Activated T-helper 2 cell treated with anti-CD3 and anti-CD28 coated beads, Interferon-gamma antibody, Interleukin-2, Interleukin-4, amounts not matched to agents 10 μg/mL and 5 μg/mL and 100 μg/mL, durations not matched to agents 14 hours and 24 hours and 36 hours (primary cell): ENCODE measurements around the gene ACO2. TPM values are rescaled to one million over a fixed set of nuclear protein-coding genes. Genes with fewer than 3 reads are reported as not detected.
"Not testable (repeated sequence)": the region's sequence is repeated elsewhere in the genome, so short reads cannot be mapped to it uniquely, and the experiment has no call there.

ENCODE experiments used
- DNase-seq: peaks from one replicate; pipeline ENCODE4 v3.0.0; 2021; ENCODE audit warnings: low spot score
- H3K27ac Mint-ChIP-seq: one replicate; pipeline ENCODE4 v1.8.0; 2021; ENCODE audit warnings: mixed read lengths
- H3K27me3 Mint-ChIP-seq: one replicate; pipeline ENCODE4 v1.8.0; 2021; ENCODE audit warnings: low read depth, mixed read lengths
- H3K36me3 Mint-ChIP-seq: one replicate; pipeline ENCODE4 v1.8.0; 2021; ENCODE audit warnings: low read depth, mixed read lengths
- H3K4me1 Mint-ChIP-seq: one replicate; pipeline ENCODE4 v1.8.0; 2021; ENCODE audit warnings: low read depth, mixed read lengths
- H3K4me3 Mint-ChIP-seq: one replicate; pipeline ENCODE4 v1.8.0; 2021; ENCODE audit warnings: low read depth, mild to moderate bottlenecking, moderate library complexity, mixed read lengths
- H3K9me3 Mint-ChIP-seq: one replicate; pipeline ENCODE4 v1.8.0; 2021; ENCODE audit warnings: mixed read lengths
- intact Hi-C: fragments of 100-400 bp; cut with micrococcal nuclease; formaldehyde crosslinking; loops from one replicate; pipeline ENCODE4 v1.15.1; 2023
- total RNA-seq: library from RNA; stranded (reverse); gene quantifications from 2 replicates; pipeline ENCODE4 v1.2.3, GENCODE V29; 2022

ACO2 gene
- total RNA-seq, 1 donor from 2014 or later = 94.1 TPM

DNA sequence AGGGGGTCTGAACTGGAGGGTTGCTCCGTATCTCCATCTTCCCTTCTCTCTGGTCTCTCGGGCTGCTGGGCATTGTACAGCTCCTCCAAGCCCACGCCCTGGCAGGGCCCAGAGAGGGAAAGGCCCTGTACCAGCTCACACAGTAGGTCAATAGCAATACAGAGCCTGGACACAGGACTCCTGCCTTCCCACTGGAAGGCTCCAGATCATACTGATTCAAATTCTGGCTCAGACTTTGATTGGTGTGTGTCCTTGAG is 98.5 kb downstream of the ACO2 start:
- Mint-ChIP-seq H3K27me3 (peaks cover 6% of the 10 kb centered on the region), H3K9me3 (no peaks in the 10 kb centered on the region), H3K27ac (no peak overlapping the region), H3K36me3 (no peaks in the 10 kb centered on the region), H3K4me3 (no peak overlapping the region), H3K4me1 (peaks cover 2% of the 10 kb centered on the region)
- intact Hi-C loops = no loop called here
- no peak for DNase-seq

DNA sequence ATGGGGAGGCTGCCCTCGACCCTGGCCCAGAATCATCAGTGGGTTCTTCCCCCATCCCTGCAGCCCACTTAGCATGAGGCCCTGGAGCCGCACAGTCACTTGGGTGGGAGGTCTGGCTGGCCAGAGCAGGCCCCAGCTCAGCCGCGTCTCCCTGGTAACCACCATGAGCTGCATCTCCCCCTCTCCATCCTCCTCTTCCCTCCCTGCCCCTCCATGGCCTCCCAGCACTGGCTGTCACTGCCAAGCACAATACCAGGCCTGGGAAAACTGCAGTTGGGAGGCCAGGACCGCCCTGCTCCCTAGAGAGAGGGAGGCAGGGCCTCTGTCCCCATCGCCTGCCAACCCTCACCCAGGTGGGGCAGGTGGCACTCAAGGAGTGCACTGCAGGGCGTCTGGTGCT is 99.9 kb downstream of the ACO2 start:
- peaks cover 2% of the 10 kb centered on the region for H3K27me3 Mint-ChIP-seq

DNA sequence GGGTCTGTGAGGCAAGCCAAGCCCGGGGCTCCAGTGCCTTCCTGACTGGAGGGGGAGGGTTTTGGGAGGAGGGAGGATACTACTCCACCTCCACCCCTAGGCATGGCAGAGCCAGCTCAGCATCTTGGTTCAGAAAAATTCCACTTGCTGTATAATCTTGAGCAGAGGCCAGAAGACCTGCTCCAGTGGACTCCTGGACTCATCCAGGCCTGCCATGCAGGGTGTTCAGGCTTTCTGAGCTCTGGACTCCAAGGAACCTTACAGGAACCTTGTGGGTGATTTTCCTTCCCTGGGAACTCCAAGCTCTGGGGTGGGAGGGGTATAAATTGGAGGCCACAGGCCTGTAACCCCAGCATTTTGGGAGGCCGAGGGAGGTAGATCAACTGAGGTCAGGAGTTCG is 101.3 kb downstream of the ACO2 start:
- H3K9me3 Mint-ChIP-seq = no peaks in the 10 kb centered on the region
- H3K36me3 Mint-ChIP-seq = no peaks in the 10 kb centered on the region
- no peak overlapping the region for H3K4me3 Mint-ChIP-seq
- peaks cover 2% of the 10 kb centered on the region for H3K27me3 Mint-ChIP-seq
- DNase-seq = no peak
- H3K4me1 Mint-ChIP-seq = peaks cover 2% of the 10 kb centered on the region
- intact Hi-C loops = no loop called here
- no peak overlapping the region for H3K27ac Mint-ChIP-seq

More for the DNA sequence above, 99.9 kb downstream of the ACO2 start:
- Mint-ChIP-seq H3K4me1 (peaks cover 2% of the 10 kb centered on the region), H3K27ac (no peak overlapping the region), H3K36me3 (no peaks in the 10 kb centered on the region), H3K4me3 (no peak overlapping the region), H3K9me3 (no peaks in the 10 kb centered on the region)
- no peak for DNase-seq
- intact Hi-C loops = no loop called here

DNA sequence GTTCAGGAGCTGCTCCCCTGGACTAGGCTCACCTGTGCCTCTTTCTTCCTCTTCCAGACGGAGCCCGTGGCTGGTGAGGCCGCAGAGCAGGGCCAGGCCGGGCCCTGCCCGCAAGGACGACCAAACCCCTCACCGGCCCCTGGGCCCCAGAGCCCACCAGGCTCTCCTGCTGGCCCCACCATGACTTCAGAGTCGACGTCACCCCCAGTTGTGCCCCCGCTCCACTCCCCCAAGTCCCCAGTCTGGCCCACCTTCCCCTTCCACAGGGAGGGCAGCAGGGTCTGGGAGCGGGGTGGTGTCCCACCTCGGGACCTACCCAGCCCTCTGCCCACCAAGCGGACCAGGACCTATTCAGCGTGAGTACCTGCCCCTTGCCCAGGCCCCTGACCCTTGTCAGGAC is 102.9 kb downstream of the ACO2 start:
- Mint-ChIP-seq H3K4me3 (no peak overlapping the region), H3K36me3 (peaks cover 2% of the 10 kb centered on the region), H3K27ac (no peak overlapping the region), H3K9me3 (no peaks in the 10 kb centered on the region), H3K27me3 (no peaks in the 10 kb centered on the region), H3K4me1 (no peaks in the 10 kb centered on the region)
- no peak for DNase-seq
- intact Hi-C loops = no loop called here

DNA sequence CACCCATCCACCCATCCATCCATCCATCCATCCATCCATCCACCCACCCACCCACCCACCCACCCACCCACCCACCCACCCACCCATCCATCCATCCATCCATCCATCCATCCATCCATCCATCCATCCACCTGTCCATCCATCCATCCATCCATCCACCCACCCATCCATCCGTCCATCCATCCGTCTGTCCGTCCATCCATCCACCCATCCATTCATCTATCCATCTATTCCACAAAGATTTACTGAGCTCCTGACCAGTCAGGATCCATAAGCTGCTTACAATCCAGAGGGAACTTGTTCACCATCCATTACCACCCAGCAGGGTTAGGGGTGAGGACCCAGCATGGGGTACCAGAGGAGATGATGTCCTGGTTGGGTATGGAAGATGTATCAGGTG is 103.4 kb downstream of the ACO2 start:
- H3K27ac Mint-ChIP-seq, H3K27me3 Mint-ChIP-seq, H3K36me3 Mint-ChIP-seq, DNase-seq, H3K9me3 Mint-ChIP-seq, intact Hi-C loops, H3K4me1 Mint-ChIP-seq, H3K4me3 Mint-ChIP-seq: not testable (repeated sequence)

DNA sequence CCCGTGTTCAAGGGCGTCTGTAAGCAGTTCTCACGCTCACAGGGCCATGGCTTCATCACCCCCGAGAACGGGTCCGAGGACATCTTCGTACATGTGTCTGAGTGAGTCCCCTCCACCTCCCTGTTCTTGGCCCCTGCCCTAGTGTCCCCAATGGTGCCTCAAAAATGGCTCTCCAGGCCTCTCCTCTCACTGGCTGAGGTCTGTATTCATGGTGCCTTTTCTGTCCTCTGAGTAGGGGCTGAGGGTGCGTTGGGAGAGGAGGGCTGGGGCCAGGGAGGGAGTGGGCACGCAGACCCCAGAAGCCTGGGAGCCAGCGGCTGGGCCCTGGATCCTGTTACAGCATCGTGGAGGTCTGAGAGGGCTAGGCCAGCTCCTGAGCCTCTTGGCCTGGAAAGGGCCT is 104.8 kb downstream of the ACO2 start:
- Mint-ChIP-seq H3K27ac (no peak overlapping the region), H3K36me3 (peaks cover 10% of the 10 kb centered on the region), H3K4me3 (no peak overlapping the region), H3K9me3 (no peaks in the 10 kb centered on the region), H3K4me1 (no peaks in the 10 kb centered on the region), H3K27me3 (no peaks in the 10 kb centered on the region)
- DNase-seq = no peak
- intact Hi-C loops = no loop called here

DNA sequence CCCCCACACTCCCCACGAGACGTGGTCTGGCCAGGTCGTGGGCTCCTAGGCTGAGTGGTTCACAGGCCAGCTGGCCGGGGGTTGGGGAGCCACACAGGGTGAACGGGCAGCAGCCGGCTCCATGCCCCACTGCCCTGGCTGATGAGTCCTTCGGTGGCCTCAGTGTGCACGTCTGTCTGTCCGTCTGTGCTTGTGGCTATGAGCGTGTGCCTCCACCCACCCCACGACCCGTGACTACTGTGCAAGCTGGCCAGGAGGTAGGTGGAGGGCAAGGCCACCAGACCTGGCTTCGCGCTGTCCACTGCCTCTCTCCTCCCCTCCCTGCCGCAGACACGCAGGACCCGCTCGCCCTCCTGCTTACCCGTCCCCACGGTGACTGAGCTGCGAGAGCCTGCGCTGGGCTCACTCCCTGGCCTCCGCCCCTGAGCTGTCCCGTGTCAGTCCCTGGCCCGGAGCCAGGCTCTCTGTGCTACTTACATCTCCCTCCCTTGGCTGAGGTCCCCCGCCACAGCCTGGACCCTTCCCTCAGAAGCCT is 106.0 kb downstream of the ACO2 start:
- no peaks in the 10 kb centered on the region for H3K27me3 Mint-ChIP-seq
- H3K4me1 Mint-ChIP-seq = no peaks in the 10 kb centered on the region

DNA sequence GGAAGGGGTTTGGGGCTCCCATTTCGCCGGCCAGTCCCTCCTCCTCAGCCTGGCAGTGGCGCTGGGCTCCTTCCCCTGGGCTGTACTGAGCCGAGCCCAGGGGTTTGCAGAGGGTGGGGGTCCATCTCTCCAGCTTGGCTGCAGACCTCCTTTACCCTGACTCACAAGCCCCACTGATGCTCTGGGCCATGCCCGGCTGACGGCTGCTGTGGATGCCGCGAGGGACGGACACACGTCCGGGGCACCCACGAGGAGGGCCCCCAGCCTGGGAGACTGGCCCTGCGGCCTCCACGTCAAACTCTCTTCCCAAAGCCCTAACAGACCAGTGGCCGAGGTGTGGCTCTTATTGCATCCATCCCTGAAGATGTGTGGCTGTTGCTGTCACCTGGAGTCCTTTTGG is 106.6 kb downstream of the ACO2 start:
- Mint-ChIP-seq H3K27me3 (no peaks in the 10 kb centered on the region), H3K27ac (no peak overlapping the region), H3K9me3 (no peaks in the 10 kb centered on the region), H3K4me1 (no peaks in the 10 kb centered on the region), H3K36me3 (peaks cover 16% of the 10 kb centered on the region), H3K4me3 (no peak overlapping the region)
- intact Hi-C loops = no loop called here
- no peak for DNase-seq

More for the DNA sequence above, 106.0 kb downstream of the ACO2 start:
- Mint-ChIP-seq H3K4me3 (no peak overlapping the region), H3K9me3 (no peaks in the 10 kb centered on the region), H3K36me3 (peaks cover 10% of the 10 kb centered on the region), H3K27ac (no peak overlapping the region)
- DNase-seq = no peak
- intact Hi-C loops = no loop called here

DNA sequence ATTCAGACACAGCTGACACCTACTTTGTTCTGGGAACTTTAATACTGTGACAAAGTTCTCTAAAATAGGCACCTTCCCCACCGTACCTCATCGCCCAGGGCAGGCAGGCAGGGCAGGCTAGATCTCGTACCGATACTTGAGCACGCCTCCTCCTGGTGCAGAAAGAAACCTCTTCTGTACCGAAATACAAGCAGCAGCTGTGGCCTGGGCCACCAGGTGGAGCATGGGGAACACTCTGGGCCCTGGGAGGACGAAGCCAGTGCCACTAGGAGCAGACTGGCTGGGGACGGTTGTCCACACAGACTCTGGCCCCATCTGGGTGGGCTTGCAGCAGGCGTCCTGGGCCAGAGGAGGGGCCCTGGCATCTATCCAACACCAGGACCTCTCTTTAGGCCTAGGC is 108.0 kb downstream of the ACO2 start:
- Mint-ChIP-seq H3K27ac (no peak overlapping the region), H3K36me3 (peaks cover 16% of the 10 kb centered on the region), H3K9me3 (no peaks in the 10 kb centered on the region), H3K4me3 (no peak overlapping the region), H3K4me1 (no peaks in the 10 kb centered on the region), H3K27me3 (no peaks in the 10 kb centered on the region)
- intact Hi-C loops = no loop called here
- peak; percentile 36 for DNase-seq

DNA sequence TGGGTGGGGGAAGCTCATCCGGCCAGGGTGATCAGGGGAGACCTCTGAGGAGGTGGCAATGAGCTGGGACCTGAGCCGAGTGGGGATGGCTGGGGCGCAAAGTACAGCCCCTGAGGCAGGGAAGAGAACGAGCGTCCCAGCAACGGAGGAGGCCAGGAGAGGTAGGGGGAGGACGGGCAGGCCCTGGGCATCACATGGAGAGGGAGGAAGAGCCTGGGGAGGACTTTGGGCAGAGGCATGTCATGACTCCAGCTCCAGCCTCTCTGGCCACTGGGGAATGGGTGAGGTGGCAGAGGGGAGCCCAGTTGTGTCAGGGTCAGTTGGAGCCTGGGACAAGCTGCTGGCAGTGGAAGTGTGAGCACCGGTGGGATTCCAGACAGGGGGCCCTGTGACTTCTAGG is 109.2 kb downstream of the ACO2 start:
- Mint-ChIP-seq H3K27me3 (no peaks in the 10 kb centered on the region), H3K36me3 (peaks cover 24% of the 10 kb centered on the region), H3K4me3 (no peak overlapping the region), H3K27ac (no peak overlapping the region), H3K4me1 (no peaks in the 10 kb centered on the region), H3K9me3 (no peaks in the 10 kb centered on the region)
- intact Hi-C loops = no loop called here
- DNase-seq = no peak

Other genes starting within 250 kb of the ACO2 start
- 0.11 and 0.62 TPM in 2 replicates for gene CHADL, start 228.2 kb upstream of the ACO2 start, total RNA-seq
- 189 and 192 TPM in 2 replicates for gene RANGAP1, start 182.9 kb upstream of the ACO2 start, total RNA-seq
- gene ZC3H7B, start 167.6 kb upstream of the ACO2 start, total RNA-seq = 64.7 and 66.0 TPM in 2 replicates
- 1.7 and 1.9 TPM in 2 replicates for gene TEF, start 87.2 kb upstream of the ACO2 start, total RNA-seq
- gene TOB2, start 22.3 kb upstream of the ACO2 start, total RNA-seq = 41.2 and 44.2 TPM in 2 replicates
- 72.1 and 74.3 TPM in 2 replicates for gene PHF5A, start 425 bp upstream of the ACO2 start, total RNA-seq
- 28.6 and 33.2 TPM in 2 replicates for gene POLR3H, start 75.4 kb downstream of the ACO2 start, total RNA-seq
- gene CSDC2, start 91.9 kb downstream of the ACO2 start, total RNA-seq = not detected in 2 replicates
- 23.4 and 25.8 TPM in 2 replicates for gene PMM1, start 120.7 kb downstream of the ACO2 start, total RNA-seq
- gene DESI1, start 151.9 kb downstream of the ACO2 start, total RNA-seq = 57.3 and 58.5 TPM in 2 replicates
- 420 and 421 TPM in 2 replicates for gene XRCC6, start 152.2 kb downstream of the ACO2 start, total RNA-seq
- 270 and 284 TPM in 2 replicates for gene SNU13, start 219.8 kb downstream of the ACO2 start, total RNA-seq
- 24.6 and 26.1 TPM in 2 replicates for gene MEI1, start 230.4 kb downstream of the ACO2 start, total RNA-seq